BE2C (cell line): ENCODE measurements around the gene GDF2.

Experiments used
- DNase-seq: peaks from one replicate; pipeline ENCODE4 v3.0.0-alpha.2; 2020
- H3K27me3 ChIP-seq: fragments of 250-450 bp; sonication (Bioruptor Pico); 2 replicates; pipeline ENCODE4 v1.5.1; 2020; ENCODE audit warnings: mild to moderate bottlenecking
- H3K36me3 ChIP-seq: fragments of 250-450 bp; sonication (Bioruptor Pico); 2 replicates; pipeline ENCODE4 v1.5.1; 2020; ENCODE audit warnings: mild to moderate bottlenecking
- H3K4me1 ChIP-seq: fragments of 250-450 bp; sonication (Bioruptor Pico); 2 replicates; pipeline ENCODE4 v1.5.1; 2020
- H3K4me3 ChIP-seq: 2 replicates; pipeline ENCODE4 v1.5.1; 2011; ENCODE audit warnings: low read depth, low read length
- H3K9me3 ChIP-seq: fragments of 250-450 bp; sonication (Bioruptor Pico); 2 replicates; pipeline ENCODE4 v1.5.1; 2020
- TF ChIP-seq, protein P1 (sequence below): IDR thresholded peaks from 2 replicates; pipeline ENCODE4 v1.5.1; 2012; ENCODE audit warnings: mild to moderate bottlenecking, low read depth, low read length

GDF2 gene

DNA sequence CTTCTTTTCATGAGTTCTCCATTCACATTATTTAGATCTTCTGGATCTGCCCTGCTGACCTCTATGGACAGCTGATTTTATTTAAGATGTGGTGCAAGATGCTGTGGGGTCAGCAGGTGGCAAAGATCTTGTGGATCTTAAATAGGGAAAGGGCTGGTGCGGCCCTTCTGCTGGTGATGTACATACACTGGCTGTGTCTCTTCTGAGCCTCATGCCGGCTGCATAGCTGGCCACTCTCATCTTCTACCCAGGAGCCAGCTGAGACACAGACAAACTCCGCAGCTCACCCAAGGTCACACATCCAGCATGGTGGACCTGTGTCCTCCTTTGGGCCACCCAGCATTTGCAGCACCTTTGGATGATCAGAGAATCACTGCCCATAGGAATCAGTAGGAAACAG is 35.7 kb downstream of the GDF2 start:
- TF ChIP-seq, protein P1, sequence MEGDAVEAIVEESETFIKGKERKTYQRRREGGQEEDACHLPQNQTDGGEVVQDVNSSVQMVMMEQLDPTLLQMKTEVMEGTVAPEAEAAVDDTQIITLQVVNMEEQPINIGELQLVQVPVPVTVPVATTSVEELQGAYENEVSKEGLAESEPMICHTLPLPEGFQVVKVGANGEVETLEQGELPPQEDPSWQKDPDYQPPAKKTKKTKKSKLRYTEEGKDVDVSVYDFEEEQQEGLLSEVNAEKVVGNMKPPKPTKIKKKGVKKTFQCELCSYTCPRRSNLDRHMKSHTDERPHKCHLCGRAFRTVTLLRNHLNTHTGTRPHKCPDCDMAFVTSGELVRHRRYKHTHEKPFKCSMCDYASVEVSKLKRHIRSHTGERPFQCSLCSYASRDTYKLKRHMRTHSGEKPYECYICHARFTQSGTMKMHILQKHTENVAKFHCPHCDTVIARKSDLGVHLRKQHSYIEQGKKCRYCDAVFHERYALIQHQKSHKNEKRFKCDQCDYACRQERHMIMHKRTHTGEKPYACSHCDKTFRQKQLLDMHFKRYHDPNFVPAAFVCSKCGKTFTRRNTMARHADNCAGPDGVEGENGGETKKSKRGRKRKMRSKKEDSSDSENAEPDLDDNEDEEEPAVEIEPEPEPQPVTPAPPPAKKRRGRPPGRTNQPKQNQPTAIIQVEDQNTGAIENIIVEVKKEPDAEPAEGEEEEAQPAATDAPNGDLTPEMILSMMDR: no peak

GRCh38 chr10:47358457-47358856 is 36.2 kb downstream of the GDF2 start:
- no peaks in the 10 kb centered on the region for H3K4me1 ChIP-seq
- H3K4me3 ChIP-seq: no peak overlapping the region
- TF ChIP-seq, protein P1: no peak
- H3K36me3 ChIP-seq: no peaks in the 10 kb centered on the region
- no peaks in the 10 kb centered on the region for H3K27me3 ChIP-seq
- no peaks in the 10 kb centered on the region for H3K9me3 ChIP-seq
- DNase-seq: no peak

More for the DNA sequence above, 35.7 kb downstream of the GDF2 start:
- DNase-seq: no peak
- Histone ChIP-seq H3K36me3 (no peaks in the 10 kb centered on the region), H3K4me1 (no peaks in the 10 kb centered on the region), H3K4me3 (no peak overlapping the region), H3K9me3 (no peaks in the 10 kb centered on the region), H3K27me3 (no peaks in the 10 kb centered on the region)

DNA sequence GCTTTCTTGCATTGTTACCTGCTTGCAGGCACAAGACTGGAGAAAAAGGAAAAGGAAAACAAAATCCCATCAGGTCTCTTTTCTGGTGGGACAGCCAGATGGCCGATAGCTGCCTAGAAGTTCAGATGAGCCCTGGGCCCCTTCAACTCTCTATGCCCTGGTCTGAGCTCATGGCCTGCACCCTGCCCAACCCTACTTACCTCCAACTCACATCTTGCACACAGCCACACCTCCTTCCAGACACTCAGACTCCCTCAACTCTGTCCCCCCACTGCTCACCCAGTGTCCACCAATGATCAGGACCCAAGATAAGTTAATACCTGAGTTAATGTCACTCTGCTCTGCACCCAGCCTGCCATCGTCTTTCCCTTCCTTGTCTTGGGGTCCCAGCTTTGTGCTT is 36.8 kb downstream of the GDF2 start:
- no peaks in the 10 kb centered on the region for H3K4me1 ChIP-seq
- H3K27me3 ChIP-seq: no peaks in the 10 kb centered on the region
- no peak overlapping the region for H3K4me3 ChIP-seq
- no peak for DNase-seq
- TF ChIP-seq, protein P1: no peak
- H3K9me3 ChIP-seq: no peaks in the 10 kb centered on the region
- H3K36me3 ChIP-seq: no peaks in the 10 kb centered on the region

GRCh38 chr10:47359626-47360418 is 37.6 kb downstream of the GDF2 start:
- H3K27me3 ChIP-seq: no peaks in the 10 kb centered on the region
- no peak for DNase-seq
- H3K9me3 ChIP-seq: no peaks in the 10 kb centered on the region
- no peak overlapping the region for H3K4me3 ChIP-seq
- H3K36me3 ChIP-seq: no peaks in the 10 kb centered on the region
- H3K4me1 ChIP-seq: no peaks in the 10 kb centered on the region
- TF ChIP-seq, protein P1: no peak

GRCh38 chr10:47360419-47361040 is 38.3 kb downstream of the GDF2 start:
- TF ChIP-seq, protein P1: no peak
- H3K9me3 ChIP-seq: no peaks in the 10 kb centered on the region
- no peak overlapping the region for H3K4me3 ChIP-seq
- H3K36me3 ChIP-seq: no peaks in the 10 kb centered on the region
- H3K27me3 ChIP-seq: no peaks in the 10 kb centered on the region
- no peaks in the 10 kb centered on the region for H3K4me1 ChIP-seq
- DNase-seq: no peak

GRCh38 chr10:47361293-47361692 is 39.0 kb downstream of the GDF2 start:
- no peaks in the 10 kb centered on the region for H3K36me3 ChIP-seq
- no peak overlapping the region for H3K4me3 ChIP-seq
- TF ChIP-seq, protein P1: peak; percentile 90
- no peaks in the 10 kb centered on the region for H3K4me1 ChIP-seq
- H3K9me3 ChIP-seq: no peaks in the 10 kb centered on the region
- no peaks in the 10 kb centered on the region for H3K27me3 ChIP-seq
- DNase-seq: peak; percentile 64
